Fibroblast of mammary gland (primary cell): ENCODE measurements around the gene INKA2.
A peak's percentile ranks its signal among the peaks of the same experiment; 100 is the strongest.
"Not testable (repeated sequence)": the region's sequence is repeated elsewhere in the genome, so short reads cannot be mapped to it uniquely, and the experiment has no call there.

Source experiments
- DNase-seq: peaks from one replicate; pipeline ENCODE4 v3.0.0-alpha.2; 2010; ENCODE audit warnings: low read depth
- H3K4me3 ChIP-seq: 2 replicates; pipeline ENCODE4 v1.5.1; 2011; ENCODE audit warnings: low read depth, mild to moderate bottlenecking, low read length, moderate library complexity; ENCODE audit not compliant: control insufficient read depth
- CTCF ChIP-seq: conservative IDR thresholded peaks from 2 replicates; pipeline ENCODE4 v1.5.1; 2011; ENCODE audit warnings: low read depth, low read length, inconsistent platforms; ENCODE audit not compliant: control insufficient read depth, insufficient read depth

The INKA2 gene

DNA sequence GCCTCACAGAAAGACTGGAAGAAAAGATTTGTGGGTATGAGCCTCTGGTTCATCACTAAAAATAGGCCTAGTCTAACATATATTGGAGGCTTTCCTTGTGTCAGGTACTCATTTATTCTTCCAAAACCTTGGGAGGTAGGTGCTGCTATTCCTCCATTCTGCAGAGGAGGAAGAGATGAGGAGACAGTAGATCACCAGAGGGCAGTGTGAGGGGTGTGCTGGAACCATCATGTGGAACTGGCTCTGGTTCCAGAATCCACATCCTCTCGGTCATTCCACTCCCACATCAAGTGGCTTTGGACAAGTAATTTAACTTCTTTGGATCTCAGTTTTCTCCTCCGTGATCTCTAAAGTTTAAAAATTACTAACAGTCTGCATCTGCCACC, 7.4 kb upstream of the INKA2 start:
- no peak overlapping the region for H3K4me3 ChIP-seq
- no peak for TF ChIP-seq CTCF
- no peak for DNase-seq

DNA sequence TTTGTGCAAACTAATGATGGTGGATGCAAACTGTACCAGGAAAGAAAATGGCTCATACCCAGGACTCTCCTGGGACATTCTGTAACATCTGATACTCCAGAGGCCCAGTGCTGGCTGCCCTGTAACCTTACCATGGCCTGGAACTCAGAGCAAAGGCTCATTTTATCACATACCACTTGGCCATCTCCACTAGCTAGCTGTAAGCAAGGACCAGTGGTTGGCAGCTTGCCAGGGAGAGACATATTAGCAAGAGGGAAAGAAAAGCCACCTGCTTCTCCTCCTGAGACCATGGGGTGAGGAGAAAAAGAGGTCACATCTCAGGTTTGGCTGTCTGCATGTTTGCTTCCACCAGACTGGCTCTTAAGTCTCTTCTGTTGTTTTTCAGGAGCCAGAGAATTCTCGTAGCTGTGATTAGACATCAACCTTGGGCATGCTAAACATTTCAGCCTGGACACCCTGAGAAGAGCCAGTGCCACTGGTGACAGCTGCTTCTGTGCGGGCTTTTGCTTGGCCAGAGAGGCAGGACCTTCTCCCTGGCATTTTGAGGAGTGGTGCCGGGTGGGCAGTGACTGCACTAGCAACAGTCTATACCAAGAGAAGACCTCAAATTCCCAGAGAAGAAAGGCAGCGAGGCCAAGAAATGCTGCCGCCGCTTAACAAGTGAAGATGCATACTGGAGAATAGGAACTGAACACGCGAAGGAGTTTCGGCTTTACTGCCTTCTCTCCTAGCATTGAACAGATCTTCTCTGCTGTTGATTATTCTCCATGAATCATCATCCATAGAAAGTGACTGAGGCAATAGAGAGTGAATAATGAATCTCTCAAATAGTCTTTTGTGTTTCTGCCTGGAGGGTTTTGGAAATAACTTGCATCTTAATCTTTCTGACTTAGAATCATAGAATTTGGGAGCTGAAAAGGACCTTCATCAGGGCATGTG, 6.7 kb upstream of the INKA2 start:
- TF ChIP-seq CTCF, result no peak
- no peak for DNase-seq
- H3K4me3 ChIP-seq, result no peak overlapping the region

GRCh38 chr1:111743679-111744101, 4.5 kb upstream of the INKA2 start:
- peak; percentile 62 for DNase-seq
- H3K4me3 ChIP-seq, result no peak overlapping the region
- no peak for TF ChIP-seq CTCF

- no peak overlapping the region for H3K4me3 ChIP-seq
- DNase-seq, result no peak
- no peak for TF ChIP-seq CTCF
These were observed 3.8 kb upstream of the INKA2 start for GRCh38 chr1:111742938-111743549.

- DNase-seq, H3K4me3 ChIP-seq: not testable (repeated sequence)
These were observed 3.1 kb upstream of the INKA2 start for GRCh38 chr1:111742292-111742691.

DNA sequence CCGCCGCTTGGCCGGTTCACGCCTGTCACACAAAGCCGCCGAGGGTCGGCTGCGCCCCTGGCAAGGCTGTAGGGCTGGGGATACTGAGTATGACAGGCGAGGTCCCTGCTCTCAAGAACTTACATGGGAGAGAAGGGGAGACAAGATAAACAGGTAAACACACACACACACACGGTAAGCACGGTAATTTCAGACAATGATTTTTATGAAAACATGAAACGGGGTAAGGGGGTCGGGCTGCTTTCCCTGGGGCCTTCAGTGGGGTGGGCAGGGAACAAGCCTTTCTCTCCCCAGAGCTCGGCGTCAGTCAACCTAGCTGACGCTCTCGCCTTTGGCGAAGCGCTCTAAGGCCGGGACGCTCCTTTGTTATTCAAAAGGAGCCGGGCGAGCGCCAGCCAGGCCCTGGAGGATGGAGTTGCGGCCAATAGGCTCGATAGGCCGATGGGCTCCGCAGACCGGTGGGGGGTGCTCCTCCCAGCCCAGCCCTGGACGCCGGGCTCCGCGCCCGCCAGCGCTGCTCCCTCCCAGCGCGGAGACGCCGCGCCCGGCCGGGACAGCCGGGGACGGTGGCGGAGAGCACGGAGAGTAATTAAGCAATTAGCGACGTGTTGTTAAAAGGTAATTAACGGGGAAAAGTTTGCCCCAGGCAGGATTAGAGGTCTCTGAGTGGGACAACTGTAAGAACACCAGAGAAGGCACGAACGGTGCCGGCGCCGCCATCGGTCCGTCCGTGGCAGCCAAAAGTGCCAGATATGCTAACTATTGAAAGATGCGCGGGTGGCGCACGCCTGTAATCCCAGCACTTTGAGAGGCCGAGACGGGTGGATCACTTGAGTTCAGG, 950 bp upstream of the INKA2 start:
- peak; percentile 57 for DNase-seq
- no peak for TF ChIP-seq CTCF
- peak overlapping the region; percentile 61 for H3K4me3 ChIP-seq
